GM12873 (cell line): Measurements from ENCODE around the gene ARHGAP42.

ENCODE experiments used
- TF ChIP-seq, protein P1 (sequence below): IDR thresholded peaks from 2 replicates; pipeline ENCODE4 v1.5.1; 2012; ENCODE audit warnings: low read depth, mild to moderate bottlenecking, moderate library complexity, low read length, control low read depth; ENCODE audit not compliant: insufficient read depth; ENCODE audit errors: missing control alignments

The ARHGAP42 gene

DNA sequence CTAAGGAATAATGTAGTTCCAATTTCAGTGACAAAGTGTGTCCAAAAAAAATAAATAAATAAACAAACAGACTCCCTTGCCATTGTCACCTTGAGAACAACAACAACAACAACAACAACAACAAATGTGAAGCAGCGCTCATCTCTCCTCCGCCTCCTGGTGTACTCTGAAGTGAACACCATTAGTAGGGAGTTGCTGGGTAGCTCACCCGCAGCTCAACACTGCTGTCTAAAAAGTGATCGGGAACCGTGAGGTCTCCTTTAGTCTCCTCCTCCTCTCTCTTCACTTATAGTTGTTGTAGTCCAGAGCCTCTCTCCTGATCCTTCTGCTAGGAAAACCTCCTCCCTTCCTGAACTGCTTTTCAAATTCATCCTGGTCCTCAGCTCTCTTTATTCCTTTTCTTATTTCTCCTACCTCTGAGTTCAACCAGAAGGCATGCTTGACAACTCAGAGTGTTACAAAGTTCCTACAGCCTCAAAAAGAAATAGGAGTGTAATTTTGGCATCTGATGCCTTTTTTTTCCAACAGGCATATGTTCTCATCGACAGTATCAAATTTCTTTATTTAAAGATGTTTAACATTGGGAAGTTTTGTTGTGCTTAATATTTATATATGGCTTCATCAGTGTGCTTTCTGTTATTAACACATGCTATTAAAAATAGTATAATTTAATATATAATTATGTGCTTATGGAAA is 227.5 kb downstream of the ARHGAP42 start:
- TF ChIP-seq, protein P1, sequence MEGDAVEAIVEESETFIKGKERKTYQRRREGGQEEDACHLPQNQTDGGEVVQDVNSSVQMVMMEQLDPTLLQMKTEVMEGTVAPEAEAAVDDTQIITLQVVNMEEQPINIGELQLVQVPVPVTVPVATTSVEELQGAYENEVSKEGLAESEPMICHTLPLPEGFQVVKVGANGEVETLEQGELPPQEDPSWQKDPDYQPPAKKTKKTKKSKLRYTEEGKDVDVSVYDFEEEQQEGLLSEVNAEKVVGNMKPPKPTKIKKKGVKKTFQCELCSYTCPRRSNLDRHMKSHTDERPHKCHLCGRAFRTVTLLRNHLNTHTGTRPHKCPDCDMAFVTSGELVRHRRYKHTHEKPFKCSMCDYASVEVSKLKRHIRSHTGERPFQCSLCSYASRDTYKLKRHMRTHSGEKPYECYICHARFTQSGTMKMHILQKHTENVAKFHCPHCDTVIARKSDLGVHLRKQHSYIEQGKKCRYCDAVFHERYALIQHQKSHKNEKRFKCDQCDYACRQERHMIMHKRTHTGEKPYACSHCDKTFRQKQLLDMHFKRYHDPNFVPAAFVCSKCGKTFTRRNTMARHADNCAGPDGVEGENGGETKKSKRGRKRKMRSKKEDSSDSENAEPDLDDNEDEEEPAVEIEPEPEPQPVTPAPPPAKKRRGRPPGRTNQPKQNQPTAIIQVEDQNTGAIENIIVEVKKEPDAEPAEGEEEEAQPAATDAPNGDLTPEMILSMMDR, result no peak

DNA sequence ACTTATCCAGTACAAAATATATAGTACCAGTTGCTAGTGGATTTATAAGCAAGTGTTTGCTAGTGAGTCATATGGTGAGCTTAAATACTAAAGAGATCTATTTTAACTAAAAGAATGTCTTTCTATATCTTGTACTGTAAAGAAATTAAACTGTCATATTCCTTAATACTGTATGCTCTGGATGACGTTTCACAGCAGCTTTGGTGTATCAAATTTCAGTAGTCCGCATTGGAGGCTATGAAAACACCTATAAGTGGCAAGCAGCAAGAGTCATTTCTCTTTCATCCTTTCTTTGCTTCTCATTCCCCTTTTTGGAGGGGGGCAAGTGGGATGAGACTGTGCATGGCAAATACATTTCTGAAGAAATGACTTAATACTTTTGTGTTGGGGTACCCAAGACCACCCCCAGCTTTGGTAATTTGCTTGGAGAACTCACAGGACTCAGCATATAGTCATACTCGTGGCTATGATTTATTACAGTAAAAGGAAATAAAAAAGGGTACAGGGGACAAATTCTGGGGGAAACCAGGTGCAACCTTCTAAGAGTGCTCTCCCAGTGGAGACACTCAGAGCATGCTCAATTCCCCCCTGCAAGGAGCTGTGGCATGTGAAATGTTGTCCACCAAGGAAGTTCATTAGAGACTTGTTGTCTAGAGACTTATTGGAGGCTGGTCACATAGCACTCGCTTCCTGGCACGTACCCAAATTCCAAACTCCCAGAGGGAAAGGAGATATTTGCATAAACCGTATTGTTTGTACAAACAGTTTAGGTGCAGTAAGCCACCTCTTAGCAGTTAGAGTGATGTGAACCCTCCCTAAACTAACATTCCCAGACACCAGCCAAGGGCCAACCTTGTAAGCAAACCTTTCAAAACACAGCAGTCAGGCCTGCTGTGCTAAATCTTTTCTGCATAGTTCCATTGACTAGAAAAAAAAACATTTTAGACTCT is 231.7 kb downstream of the ARHGAP42 start:
- TF ChIP-seq, protein P1, result no peak

DNA sequence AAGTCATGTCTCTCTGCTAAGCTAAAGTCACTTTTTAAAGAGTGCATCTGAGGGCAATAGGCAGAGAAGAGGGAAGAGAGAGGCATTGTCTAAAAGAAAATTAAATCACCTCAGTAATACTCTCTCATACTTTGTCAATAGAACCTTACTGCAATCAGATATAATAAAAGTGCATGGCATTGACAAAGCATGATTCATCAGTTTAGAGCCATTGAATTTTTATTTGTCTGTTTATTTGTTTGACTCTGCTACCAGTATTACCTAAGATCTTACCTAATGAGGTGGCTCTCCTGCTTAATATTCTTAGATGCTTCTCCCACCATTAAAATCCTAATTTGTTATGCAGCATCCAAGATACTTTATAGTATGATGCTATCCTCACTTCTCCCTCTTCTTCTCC is 233.5 kb downstream of the ARHGAP42 start:
- TF ChIP-seq, protein P1, result no peak

DNA sequence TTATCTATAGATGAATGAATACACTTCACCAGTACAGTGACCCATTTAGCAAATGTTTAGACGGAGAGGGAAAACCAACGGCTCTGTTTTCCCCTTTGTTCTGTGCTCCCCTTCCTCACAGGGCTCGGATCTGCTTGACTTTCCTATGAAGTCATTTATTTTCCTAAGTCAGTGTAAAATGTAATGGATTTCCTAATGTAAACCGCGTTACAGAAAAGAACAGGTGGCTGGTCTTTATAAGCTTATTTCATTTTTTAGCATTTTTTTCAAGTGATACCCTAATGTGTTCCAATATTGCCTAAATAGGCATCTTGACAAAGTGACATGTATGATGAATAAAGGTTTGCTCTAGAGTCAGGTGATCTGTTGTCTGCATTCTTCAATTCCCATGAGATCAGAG is 235.0 kb downstream of the ARHGAP42 start:
- TF ChIP-seq, protein P1, result no peak

DNA sequence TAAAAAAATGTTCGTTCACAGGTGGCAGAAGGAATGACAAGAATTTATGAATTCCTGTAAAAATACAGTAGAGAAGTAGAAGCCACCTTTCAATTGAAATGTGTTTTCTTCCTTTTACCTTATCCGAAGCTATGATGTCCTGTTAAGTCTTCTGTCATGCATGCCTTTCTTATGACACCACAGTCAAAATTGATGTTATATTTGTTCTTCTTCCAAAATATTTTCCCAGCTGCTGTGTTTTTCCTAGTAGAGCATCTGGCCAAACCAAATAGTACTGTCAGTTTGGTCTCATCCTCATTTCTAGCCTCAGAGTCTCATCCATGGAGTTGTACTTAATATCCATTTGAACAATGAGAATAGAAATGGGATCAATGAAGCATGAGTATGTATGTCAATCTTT is 236.5 kb downstream of the ARHGAP42 start:
- TF ChIP-seq, protein P1, result no peak

DNA sequence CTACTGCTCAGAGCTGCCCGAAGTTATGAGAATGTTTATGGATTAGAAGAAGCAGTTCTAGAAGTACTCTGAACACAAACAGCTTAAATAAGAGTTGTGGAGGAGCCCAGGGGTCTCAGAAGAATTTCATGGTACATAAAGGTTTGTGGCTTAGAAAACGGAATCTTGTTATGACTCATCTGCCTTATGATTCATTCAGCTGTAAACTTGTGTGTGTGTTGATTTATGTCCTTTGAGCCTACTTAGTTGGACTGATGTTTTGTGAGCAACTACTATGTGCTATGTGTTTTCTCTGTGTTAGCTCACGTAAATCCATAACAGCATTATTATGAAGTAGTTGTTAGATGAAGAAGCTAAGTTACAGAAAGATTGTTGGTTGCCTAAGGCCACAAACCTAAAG is 238.8 kb downstream of the ARHGAP42 start:
- TF ChIP-seq, protein P1, result no peak

DNA sequence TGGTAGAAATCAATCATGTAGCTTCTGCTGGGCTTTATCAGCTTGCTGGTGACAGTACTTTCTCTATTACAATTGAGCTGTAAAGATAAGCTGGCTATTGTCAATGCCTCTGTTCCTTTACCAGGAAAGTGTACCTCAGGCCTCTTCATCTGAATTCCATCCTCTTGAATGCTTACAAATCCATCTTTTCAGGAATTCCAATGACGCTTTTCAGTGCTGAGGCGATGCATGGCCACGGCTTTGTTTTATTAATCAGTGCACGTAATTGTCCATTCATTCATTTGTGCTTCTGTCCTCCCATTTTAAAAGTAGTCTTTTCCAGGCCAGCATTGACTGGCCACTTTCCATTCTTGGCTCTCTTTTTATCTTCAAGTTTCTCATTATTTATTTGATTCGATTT is 240.5 kb downstream of the ARHGAP42 start:
- TF ChIP-seq, protein P1, result no peak
